Measurements from ENCODE around the gene C1QTNF12.

DNA sequence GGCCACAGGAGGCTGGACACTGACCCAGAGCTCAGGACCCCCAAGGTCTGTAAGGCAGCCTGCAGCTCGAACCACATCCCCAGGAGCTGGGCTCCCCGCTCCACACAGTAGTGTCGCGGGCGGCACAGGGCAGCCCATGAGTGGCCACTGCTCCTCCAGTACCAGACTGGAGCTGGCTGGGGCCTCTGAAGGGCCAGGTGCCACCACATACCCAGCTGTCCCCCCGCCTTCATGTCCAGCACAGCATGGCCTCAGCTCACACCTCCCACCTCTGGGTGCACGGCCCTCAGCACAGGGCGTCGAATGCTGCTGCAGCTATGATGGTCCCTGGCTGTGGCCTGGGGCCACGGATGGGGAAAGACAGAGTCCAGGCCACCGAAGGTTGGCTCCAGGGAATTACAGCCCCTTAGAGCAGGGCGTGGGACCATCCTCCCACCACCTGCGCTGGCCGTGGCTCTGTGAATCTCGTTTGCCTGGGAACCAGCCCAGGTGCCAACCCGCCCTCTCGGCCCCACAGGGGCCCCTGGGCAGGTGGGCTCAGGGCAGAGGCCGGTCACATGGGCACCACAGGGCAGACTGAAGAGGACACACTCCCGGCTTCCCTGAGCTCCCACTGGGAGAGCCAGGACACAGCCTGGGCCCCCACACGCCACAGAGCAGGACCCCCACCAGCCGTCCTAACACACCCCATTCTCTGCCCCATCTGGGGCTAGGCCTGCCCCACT is 30.5 kb downstream of the C1QTNF12 start:
- TF ChIP-seq, protein P1, sequence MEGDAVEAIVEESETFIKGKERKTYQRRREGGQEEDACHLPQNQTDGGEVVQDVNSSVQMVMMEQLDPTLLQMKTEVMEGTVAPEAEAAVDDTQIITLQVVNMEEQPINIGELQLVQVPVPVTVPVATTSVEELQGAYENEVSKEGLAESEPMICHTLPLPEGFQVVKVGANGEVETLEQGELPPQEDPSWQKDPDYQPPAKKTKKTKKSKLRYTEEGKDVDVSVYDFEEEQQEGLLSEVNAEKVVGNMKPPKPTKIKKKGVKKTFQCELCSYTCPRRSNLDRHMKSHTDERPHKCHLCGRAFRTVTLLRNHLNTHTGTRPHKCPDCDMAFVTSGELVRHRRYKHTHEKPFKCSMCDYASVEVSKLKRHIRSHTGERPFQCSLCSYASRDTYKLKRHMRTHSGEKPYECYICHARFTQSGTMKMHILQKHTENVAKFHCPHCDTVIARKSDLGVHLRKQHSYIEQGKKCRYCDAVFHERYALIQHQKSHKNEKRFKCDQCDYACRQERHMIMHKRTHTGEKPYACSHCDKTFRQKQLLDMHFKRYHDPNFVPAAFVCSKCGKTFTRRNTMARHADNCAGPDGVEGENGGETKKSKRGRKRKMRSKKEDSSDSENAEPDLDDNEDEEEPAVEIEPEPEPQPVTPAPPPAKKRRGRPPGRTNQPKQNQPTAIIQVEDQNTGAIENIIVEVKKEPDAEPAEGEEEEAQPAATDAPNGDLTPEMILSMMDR (IDR thresholded peaks at IDR 0.05): no peak
- TF ChIP-seq POLR2A (IDR thresholded peaks at IDR 0.05): no peak

Data from breast epithelium (tissue), 3 donors.